Activated CD8-positive, alpha-beta memory T cell treated with anti-CD3 and anti-CD28 coated beads, Interleukin-2, amount 50 U/mL, for 24 hours (primary cell): ENCODE results near the gene ROPN1L.
"Not testable (repeated sequence)": the region's sequence is repeated elsewhere in the genome, so short reads cannot be mapped to it uniquely, and the experiment has no call there.

Source experiments
- DNase-seq: peaks from one replicate; pipeline ENCODE4 v3.0.0-alpha.2; 2020; ENCODE audit errors: extremely low read depth

Gene ROPN1L

GRCh38 chr5:10478436-10478835 lies 36.8 kb downstream of the ROPN1L start:
- DNase-seq, result no peak

- no peak for DNase-seq
Observed at GRCh38 chr5:10479154-10479721, 37.6 kb downstream of the ROPN1L start.

- no peak for DNase-seq
Observed at GRCh38 chr5:10480237-10480985, 38.7 kb downstream of the ROPN1L start.

DNA sequence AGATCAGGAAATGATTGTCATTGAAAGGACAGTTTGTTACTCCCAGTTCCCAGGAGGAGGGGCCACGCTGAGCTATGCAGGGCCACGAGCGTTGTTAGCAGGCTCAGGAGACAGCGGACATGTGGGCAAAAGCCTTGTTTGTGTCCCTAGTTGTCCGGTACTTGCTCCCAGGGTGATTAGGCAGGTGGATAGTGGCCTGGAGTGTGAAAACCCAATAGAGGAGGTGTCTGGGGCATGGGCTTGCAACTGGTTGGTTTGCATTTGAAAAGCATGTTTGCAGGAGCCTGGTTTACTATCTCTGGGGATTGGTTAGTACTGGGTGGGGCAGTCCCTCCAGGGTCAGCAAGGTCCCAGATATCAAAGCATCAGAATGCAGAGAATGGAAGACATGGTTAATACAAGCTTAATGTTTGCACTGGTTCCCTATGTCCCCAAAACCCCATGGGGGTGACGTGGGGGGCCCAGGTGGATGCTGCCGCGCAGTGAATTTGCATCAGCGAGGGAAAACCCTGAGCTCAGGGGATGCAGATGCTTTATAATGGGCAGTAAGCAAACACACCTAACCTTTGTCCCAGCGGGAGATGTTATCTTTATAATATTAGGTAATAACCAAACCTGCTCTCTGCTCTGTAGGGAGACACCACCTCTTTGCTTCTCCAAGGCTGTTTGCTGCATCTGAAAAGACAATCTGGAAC lies 39.7 kb downstream of the ROPN1L start:
- DNase-seq, result no peak

GRCh38 chr5:10482791-10483530 lies 41.3 kb downstream of the ROPN1L start:
- DNase-seq, result no peak

- no peak for DNase-seq
Observed at GRCh38 chr5:10484774-10485141, 43.1 kb downstream of the ROPN1L start.

DNA sequence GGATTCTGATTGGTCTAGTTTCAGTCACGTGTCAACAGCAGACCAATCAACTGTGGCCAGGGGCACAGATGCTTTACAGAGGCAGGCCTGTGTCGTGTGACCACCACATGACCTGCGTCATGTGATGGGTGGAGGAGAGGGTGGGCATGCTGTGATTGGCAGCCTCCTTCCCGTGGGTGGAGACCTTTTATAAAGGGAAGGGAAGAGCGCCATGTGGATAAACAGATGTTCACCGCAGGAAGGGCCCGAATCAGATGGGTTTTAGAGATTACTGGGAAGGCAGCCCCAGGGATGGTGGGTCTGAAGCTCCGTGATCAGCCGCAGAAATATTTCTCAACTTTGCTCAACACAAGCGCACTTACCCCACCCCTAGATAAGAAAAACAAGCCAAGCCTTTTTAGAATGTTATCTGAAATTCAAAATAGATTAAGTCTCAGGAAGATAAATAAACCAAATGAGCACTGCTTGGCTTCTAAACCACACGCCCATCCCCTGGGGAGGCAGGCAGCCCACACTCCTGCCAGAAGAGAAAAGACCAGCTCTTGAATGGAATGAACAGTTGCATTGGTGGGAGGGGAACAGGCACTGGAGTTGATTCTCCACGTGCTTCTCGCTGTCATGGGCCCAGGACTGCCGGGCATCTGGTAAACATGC lies 43.6 kb downstream of the ROPN1L start:
- no peak for DNase-seq

GRCh38 chr5:10485897-10486296 lies 44.2 kb downstream of the ROPN1L start:
- DNase-seq, result no peak

GRCh38 chr5:10486511-10487344 lies 45.0 kb downstream of the ROPN1L start:
- no peak for DNase-seq

- no peak for DNase-seq
Observed at GRCh38 chr5:10488144-10488543, 46.5 kb downstream of the ROPN1L start.

GRCh38 chr5:10489810-10490426 lies 48.2 kb downstream of the ROPN1L start:
- DNase-seq, result no peak

- no peak for DNase-seq
Observed at GRCh38 chr5:10490927-10491672, 49.4 kb downstream of the ROPN1L start.

DNA sequence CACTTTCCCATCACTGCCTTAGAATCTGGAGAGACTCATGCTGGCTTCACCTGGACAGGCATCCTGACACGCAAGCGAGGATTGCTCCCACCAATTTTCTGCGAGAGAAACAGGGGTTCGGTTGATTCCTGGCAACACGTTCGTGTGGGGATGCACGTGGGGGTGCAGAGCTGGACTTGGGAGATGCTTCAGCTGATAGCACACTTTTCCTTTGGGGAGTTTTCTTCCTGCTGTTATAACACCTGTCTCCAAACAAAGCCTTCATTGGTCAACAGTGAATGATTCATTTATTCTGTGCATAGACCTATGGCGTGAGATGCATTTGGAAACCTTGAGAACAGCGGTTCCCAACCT lies 50.0 kb downstream of the ROPN1L start:
- DNase-seq, result no peak

DNA sequence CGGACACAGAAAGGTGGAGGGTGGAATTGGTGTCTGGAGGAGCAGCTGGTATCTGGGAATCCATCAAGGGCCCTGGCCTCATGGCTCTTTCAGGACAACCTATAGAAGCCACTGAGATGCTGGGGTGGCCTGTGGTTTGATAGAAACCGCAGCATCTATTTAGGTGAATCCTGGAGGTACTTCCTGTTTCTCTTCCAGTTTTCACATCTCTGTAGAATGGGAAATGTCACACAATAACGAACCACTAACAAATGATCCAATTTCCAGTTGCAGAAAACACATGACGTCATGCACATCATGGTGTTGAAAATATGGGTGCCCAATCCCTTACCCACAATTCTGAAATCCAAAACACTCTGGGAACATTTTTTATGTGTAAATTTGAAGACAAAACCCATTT lies 52.2 kb downstream of the ROPN1L start:
- no peak for DNase-seq

GRCh38 chr5:10494497-10494896 lies 52.8 kb downstream of the ROPN1L start:
- not testable (repeated sequence) for DNase-seq

- no peak for DNase-seq
Observed at GRCh38 chr5:10497554-10497953, 55.9 kb downstream of the ROPN1L start.

GRCh38 chr5:10498350-10498749 lies 56.7 kb downstream of the ROPN1L start:
- no peak for DNase-seq

DNA sequence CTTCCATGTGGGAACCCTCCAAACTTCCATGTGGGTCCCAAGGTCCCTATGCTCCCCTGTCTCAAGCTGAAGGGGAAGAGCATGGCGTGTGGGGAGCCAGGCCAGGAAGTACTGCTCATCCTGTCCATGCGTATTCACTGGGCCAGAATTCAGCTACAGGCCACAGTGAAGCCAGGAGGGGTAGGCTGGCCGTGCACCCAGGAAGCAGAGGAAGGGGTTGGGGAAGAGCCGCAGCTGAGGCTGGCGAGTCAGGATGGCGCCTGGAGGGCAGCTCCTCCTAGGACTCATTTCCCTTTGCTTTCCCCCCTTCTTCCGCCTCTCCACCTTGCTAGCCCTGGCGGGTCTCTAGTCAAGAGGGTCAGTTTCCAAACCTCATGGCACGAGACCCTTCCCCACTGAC lies 57.4 kb downstream of the ROPN1L start:
- DNase-seq, result no peak

- no peak for DNase-seq
Observed at GRCh38 chr5:10499776-10500175, 58.1 kb downstream of the ROPN1L start.

- DNase-seq, result no peak
Observed at GRCh38 chr5:10500669-10501068, 59.0 kb downstream of the ROPN1L start.
